Activated T-cell treated with anti-CD3 and anti-CD28 coated beads for 48 hours (primary cell): ENCODE measurements around the gene GOLGA6D.
"Not testable (repeated sequence)": the region's sequence is repeated elsewhere in the genome, so short reads cannot be mapped to it uniquely, and the experiment has no call there.

Source experiments
- DNase-seq: peaks from one replicate; pipeline ENCODE4 v3.0.0-alpha.2; 2020; ENCODE audit warnings: low read depth

Gene GOLGA6D

GRCh38 chr15:75293660-75294059 is 11.0 kb downstream of the GOLGA6D start:
- not testable (repeated sequence) for DNase-seq

- not testable (repeated sequence) for DNase-seq
These were observed 16.1 kb downstream of the GOLGA6D start for GRCh38 chr15:75298541-75299310.

- DNase-seq = peak; percentile 51
These were observed 16.7 kb downstream of the GOLGA6D start for GRCh38 chr15:75299311-75299688.

- DNase-seq = not testable (repeated sequence)
These were observed 17.4 kb downstream of the GOLGA6D start for GRCh38 chr15:75300026-75300425.

- DNase-seq = no peak
These were observed 19.7 kb downstream of the GOLGA6D start for GRCh38 chr15:75302318-75302717.

GRCh38 chr15:75302753-75303152 is 20.1 kb downstream of the GOLGA6D start:
- not testable (repeated sequence) for DNase-seq

GRCh38 chr15:75306188-75306587 is 23.6 kb downstream of the GOLGA6D start:
- DNase-seq = no peak

GRCh38 chr15:75307778-75308390 is 25.2 kb downstream of the GOLGA6D start:
- no peak for DNase-seq

GRCh38 chr15:75309711-75310110 is 27.1 kb downstream of the GOLGA6D start:
- DNase-seq = no peak

- DNase-seq = not testable (repeated sequence)
These were observed 29.9 kb downstream of the GOLGA6D start for GRCh38 chr15:75312548-75312947.

GRCh38 chr15:75313116-75313845 is 30.6 kb downstream of the GOLGA6D start:
- DNase-seq = no peak

GRCh38 chr15:75314552-75315290 is 32.1 kb downstream of the GOLGA6D start:
- no peak for DNase-seq

- DNase-seq = not testable (repeated sequence)
These were observed 36.7 kb downstream of the GOLGA6D start for GRCh38 chr15:75319231-75319897.

- DNase-seq = no peak
These were observed 39.1 kb downstream of the GOLGA6D start for GRCh38 chr15:75321711-75322110.

- no peak for DNase-seq
These were observed 43.3 kb downstream of the GOLGA6D start for GRCh38 chr15:75325922-75326321.

- no peak for DNase-seq
These were observed 44.4 kb downstream of the GOLGA6D start for GRCh38 chr15:75327005-75327404.

GRCh38 chr15:75327491-75327890 is 44.9 kb downstream of the GOLGA6D start:
- no peak for DNase-seq

GRCh38 chr15:75328493-75329314 is 46.1 kb downstream of the GOLGA6D start:
- DNase-seq = no peak

- no peak for DNase-seq
These were observed 46.9 kb downstream of the GOLGA6D start for GRCh38 chr15:75329571-75329970.

GRCh38 chr15:75332093-75332492 is 49.5 kb downstream of the GOLGA6D start:
- DNase-seq = not testable (repeated sequence)
